ENCODE data around the gene CEP76.
"Not testable (repeated sequence)": the region's sequence is repeated elsewhere in the genome, so short reads cannot be mapped to it uniquely, and the experiment has no call there.

The CEP76 gene

DNA sequence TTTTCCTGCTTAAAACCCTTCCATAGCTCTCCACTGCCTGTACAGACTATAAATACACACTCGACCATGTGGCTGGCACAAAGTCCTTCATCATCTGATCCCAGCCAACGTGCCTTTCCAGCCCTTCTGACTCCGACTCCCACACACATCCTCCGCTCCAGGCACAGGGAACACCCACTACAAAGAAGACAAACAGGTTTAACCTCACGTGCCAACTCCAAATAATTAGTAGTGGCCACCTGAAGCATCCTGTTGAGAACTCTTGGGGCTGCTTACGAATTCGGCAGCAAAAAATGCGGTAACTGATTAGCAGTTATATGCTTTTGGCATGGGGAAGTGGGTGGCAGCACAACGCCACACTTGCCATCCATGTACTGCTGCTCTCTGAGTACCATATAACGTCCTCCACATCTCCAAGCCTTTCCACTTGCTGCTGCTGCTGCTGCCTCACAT lies 56.7 kb downstream of the CEP76 start:
- TF ChIP-seq, protein P1, sequence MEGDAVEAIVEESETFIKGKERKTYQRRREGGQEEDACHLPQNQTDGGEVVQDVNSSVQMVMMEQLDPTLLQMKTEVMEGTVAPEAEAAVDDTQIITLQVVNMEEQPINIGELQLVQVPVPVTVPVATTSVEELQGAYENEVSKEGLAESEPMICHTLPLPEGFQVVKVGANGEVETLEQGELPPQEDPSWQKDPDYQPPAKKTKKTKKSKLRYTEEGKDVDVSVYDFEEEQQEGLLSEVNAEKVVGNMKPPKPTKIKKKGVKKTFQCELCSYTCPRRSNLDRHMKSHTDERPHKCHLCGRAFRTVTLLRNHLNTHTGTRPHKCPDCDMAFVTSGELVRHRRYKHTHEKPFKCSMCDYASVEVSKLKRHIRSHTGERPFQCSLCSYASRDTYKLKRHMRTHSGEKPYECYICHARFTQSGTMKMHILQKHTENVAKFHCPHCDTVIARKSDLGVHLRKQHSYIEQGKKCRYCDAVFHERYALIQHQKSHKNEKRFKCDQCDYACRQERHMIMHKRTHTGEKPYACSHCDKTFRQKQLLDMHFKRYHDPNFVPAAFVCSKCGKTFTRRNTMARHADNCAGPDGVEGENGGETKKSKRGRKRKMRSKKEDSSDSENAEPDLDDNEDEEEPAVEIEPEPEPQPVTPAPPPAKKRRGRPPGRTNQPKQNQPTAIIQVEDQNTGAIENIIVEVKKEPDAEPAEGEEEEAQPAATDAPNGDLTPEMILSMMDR (IDR thresholded peaks at IDR 0.05; ENCODE audit: insufficient read depth, low read depth, low read length, missing control alignments), result no peak
- no peak overlapping the region for H3K4me3 ChIP-seq (ENCODE audit: low read length)
- peak; percentile 70 for DNase-seq (ENCODE audit: low read depth)

DNA sequence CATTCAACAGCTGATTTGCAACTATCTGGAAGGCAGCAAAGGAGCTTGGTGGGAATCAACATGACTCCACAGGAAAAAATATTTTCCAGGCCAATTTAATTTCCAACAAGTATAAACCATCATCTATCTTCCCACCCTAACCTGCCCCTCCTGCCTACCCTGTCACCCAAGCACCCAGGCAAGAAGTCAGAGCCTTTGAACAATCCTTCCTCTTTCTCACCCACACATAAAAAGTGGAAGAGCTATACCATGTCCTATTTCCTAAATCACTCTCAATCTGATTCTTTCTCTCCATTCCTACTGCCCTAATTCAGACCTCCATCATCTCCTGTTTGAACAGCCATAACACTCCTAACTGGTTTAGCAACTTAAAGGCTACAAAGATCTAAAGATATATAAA lies 57.3 kb downstream of the CEP76 start:
- H3K4me3 ChIP-seq (ENCODE audit: low read length), result no peak overlapping the region
- TF ChIP-seq, protein P1 (IDR thresholded peaks at IDR 0.05; ENCODE audit: insufficient read depth, low read depth, low read length, missing control alignments), result no peak
- no peak for DNase-seq (ENCODE audit: low read depth)

DNA sequence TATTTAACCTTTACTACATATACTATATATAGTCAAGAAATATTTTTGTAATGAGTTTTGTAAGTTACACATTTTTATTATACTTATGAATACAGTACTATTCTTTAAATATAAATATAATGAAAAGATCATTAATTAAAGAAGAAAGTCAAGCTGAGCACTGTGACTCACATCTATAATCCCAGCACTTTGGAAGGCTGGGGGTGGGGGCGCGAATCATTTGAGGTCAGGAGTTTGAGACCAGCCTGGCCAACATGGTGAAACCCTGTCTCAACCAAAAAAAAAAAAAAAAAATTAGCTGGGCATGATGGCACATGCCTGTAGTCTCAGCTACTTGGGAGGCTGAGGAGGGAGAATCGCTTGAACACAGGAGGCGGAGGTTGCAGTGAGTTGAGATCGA lies 58.8 kb downstream of the CEP76 start:
- H3K4me3 ChIP-seq (ENCODE audit: low read length), result not testable (repeated sequence)
- DNase-seq (ENCODE audit: low read depth), result peak; percentile 40

DNA sequence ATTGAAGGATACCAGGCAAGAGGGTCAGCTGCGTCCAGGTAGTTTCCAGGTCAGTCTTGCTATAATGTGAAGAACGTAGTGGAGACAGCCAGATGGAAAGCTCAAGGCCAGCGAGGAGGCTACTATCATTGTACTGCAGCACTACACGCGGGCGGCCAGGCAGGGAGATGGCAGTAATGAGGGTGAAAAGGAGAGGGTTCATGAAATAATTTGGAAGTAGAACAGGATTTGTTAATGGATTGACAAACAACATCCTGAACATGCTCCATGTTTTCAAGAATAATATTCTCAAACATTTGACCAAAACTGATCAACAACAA lies 61.7 kb downstream of the CEP76 start:
- no peak for DNase-seq (ENCODE audit: low read depth)
- TF ChIP-seq, protein P1 (IDR thresholded peaks at IDR 0.05; ENCODE audit: insufficient read depth, low read depth, low read length, missing control alignments), result no peak
- no peak overlapping the region for H3K4me3 ChIP-seq (ENCODE audit: low read length)

DNA sequence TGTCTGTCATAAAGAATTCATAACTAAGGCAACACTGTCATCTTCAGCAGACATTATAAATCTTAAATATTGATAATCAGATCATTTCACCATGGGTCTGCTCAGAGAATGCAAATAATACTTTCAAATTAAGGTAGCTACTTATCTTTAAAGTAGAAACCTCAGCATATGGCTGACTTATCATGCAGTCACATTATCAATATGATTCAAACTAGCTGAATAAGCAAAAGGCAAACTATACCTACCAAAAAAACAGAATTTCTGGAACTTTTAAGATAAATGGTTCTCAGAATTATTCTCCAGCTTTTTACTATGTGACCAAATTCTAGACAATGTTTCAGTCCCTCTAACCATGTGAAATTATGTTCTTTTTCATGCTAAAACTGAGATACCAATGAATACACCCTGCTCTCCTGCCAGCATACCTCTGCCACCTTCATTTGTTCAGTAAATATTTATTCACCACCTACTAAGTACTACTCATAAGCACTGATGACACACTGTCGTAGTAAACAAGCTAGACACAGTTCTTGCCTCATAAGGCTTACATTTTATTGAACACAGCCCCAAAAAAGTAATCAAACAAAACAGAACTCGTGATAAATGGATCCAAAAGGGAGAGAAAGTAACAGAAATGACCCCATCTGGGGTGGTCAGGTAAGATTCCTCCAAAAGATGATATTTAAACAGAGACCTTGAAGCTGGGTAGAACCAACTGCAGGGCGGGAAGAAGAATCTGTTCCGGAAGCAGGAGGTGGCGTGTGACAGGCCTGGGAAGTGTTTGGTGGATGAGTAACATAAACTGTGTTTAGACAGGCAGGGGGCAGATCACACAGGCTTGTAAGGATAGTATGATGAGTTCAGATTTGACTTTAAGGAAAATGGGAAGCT lies 62.3 kb downstream of the CEP76 start:
- peak; percentile 94 for DNase-seq (ENCODE audit: low read depth)
- TF ChIP-seq, protein P1 (IDR thresholded peaks at IDR 0.05; ENCODE audit: insufficient read depth, low read depth, low read length, missing control alignments), result no peak
- no peak overlapping the region for H3K4me3 ChIP-seq (ENCODE audit: low read length)

DNA sequence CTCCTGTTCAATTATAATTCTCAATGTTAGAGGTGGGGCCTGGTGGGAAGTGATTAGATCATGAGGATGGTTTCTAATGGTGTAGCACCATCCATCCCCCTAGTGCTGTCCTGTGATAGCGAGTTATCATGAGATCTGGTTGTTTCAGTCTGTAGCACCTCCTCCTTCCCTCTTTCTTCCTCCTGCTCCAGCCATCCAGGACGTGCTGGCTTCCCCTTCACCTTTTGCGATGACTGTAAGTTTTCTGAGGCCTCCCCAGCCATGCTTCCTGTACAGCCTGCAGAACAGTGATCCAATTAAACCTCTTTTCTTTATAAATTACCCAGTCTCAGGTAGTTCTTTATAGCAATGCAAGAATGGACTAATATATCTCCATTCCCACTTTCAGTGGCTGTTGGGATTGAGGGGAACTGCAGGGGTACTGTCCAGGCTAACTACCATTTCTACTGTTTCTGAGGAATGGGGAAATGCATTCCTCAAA lies 63.8 kb downstream of the CEP76 start:
- no peak overlapping the region for H3K4me3 ChIP-seq (ENCODE audit: low read length)
- no peak for DNase-seq (ENCODE audit: low read depth)
- TF ChIP-seq, protein P1 (IDR thresholded peaks at IDR 0.05; ENCODE audit: insufficient read depth, low read depth, low read length, missing control alignments), result no peak

DNA sequence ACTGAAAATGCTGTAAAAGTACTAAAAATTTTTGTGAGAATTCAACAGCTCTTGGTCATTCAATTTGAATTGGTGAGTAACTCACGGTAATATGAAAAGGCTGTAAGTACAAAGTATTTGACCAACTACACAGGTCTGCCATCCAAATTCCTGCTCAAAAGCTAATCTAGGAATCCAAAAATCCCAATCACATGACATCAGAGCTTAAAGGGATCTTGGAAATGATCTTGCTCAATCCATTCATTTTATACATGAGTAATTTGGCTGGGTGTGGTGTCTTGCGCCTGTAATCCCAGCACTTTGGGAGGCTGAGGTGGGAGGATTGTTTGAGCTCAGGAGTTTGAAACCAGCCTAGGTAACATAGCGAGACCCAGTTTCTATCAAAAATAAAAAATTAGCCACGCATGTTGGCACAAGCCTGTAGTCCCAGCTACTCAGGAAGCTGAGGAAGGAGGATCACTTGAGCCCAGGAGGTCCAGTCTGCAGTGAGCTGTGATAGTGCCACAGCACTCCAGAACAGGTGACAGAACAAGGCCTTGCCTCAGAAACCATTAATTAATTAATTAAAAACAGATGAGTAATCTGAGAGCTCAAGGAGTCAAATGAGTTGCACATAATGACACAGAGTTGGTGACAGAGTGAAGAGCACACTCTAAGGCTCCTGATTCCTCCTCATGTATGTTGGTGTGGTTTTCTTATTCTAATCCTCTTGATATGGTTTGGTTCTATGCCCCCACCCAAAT lies 64.5 kb downstream of the CEP76 start:
- TF ChIP-seq, protein P1 (IDR thresholded peaks at IDR 0.05; ENCODE audit: insufficient read depth, low read depth, low read length, missing control alignments), result no peak
- H3K4me3 ChIP-seq (ENCODE audit: low read length), result no peak overlapping the region
- peak; percentile 79 for DNase-seq (ENCODE audit: low read depth)
